T-helper 9 cell (primary cell): ENCODE data around the gene CLMN.
"Not testable (repeated sequence)": the region's sequence is repeated elsewhere in the genome, so short reads cannot be mapped to it uniquely, and the experiment has no call there.

ENCODE experiments used
- DNase-seq: peaks from one replicate; pipeline ENCODE4 v3.0.0-alpha.2; 2020

The CLMN gene

DNA sequence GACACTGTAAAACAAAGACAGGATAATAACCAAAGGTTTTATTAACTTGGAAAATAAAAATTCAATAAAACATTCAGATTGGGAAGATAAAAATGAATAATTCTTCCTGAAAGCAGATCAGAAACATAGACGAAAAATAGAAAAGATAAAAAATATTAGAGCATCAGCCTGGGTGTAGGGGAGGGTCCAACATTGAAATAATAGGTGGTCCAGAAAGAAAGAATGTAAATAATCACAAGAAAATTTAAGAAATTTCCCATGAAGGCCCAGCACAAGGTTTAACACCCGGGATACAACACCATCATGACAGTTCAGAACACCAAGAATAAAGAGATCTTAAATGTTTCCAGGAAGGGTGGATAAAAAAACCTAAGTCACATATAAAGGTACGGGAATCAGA is 131.3 kb downstream of the CLMN start:
- DNase-seq, result no peak

- no peak for DNase-seq
Observed at GRCh38 chr14:95185767-95186392, 133.8 kb downstream of the CLMN start.

- DNase-seq, result no peak
Observed at GRCh38 chr14:95185033-95185766, 134.5 kb downstream of the CLMN start.

- no peak for DNase-seq
Observed at GRCh38 chr14:95184413-95184790, 135.3 kb downstream of the CLMN start.

DNA sequence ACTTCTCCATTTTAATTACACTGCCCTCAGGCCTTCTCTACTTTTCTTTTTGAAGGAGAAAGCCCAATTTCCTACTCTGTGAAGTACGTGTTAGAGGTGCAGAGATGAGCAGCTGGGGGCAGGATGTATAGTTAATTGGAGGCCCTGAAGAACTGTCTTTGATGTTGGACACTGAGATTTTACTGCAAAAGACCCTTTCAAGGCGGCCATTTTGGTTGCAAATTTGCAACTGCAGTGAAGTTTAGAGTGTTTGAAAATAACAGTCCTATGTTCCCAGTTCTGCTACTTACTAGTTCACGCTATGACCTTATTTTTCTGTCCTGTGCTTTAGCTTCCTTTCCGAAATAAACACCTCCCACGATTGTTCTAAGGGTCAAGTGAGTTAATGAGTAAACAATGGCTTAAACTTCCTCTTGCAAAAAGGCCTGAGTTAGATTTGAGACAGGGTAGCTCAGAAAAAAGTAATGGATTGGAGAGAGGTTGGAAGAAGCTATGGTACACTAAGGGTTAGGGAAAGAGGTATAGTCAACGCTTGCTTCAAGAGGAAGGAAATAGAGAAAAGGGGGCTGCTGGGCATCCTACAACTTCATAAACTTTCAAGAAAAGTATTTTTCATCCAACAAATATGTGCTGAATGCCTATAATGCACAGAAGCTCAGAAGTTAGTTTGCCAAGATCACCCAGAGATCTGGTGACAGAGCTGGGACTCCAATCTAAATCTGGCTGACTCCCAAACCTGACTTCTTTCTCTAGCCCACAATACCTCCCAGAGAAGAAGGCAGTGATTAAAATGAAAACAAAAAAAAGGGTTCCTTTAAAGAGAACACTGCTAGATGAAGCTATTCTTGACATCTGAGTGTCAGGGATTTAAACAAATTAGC is 135.9 kb downstream of the CLMN start:
- no peak for DNase-seq

DNA sequence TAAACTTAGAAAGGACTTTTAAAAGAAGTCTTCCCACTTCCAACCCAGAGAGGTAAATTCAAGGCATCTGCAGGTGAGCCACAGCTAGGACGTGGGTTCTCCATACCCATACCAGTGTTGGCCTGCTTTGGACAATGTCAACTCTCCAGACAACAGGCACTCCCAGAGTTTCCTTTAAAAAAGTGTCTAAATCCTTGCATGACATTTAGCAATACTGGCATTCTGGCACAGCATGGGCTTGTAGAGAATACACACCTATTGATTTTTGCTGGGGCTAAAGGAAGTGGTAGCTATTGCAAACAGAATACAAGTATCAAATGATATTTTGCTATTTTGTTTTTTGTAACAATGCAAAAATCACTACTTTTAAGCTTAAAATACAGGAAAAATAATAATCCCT is 136.6 kb downstream of the CLMN start:
- DNase-seq, result no peak

GRCh38 chr14:95182379-95182778 is 137.3 kb downstream of the CLMN start:
- no peak for DNase-seq

- no peak for DNase-seq
Observed at GRCh38 chr14:95180966-95181741, 138.6 kb downstream of the CLMN start.

GRCh38 chr14:95175670-95176069 is 144.0 kb downstream of the CLMN start:
- DNase-seq, result not testable (repeated sequence)

DNA sequence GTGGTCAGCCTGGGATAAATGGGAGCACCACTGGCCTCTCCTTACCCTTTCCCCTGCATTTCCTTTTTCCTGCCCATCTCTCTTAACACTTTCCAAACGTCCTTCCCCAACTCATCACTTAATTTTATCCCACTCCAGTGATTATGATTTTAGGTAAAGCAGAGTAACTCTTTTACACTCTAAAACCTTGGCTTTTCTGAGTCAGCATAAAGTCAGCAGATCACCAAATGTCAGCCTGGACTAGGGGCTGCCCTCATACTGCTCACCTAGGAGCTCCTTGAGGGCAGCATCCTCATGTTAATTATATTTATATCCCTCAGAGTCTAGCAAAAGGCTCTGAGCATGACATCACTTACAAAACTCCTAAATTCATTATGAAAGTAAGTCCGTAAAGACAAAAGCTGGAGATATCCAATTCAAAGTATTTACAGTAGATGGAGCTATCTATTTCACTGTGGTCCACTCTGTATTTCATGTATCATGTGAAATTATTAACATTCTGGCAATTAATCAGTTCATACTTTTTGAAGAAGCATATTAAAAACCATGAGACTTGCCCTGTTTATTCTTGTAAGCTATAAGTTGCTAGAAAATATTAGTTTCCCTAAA is 145.4 kb downstream of the CLMN start:
- DNase-seq, result no peak

DNA sequence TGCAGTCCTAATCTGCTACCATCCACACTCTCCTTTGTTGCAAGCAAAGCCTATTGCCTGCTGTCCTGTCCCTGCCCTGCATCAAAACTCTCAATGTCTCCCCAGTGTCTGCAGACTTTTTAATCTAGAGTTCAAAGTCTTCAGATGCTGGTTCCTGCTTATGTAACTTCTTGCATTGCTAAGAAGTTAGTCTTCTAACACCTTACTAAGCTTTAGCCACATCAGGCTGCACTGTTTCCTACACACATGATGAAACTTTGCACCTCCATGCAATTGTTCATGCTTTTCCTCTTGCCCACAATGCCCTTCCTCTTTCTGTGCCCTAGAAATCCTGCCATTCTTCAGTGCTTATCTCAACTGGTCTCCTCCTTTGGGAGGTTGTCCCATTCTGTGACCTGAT is 146.2 kb downstream of the CLMN start:
- no peak for DNase-seq

DNA sequence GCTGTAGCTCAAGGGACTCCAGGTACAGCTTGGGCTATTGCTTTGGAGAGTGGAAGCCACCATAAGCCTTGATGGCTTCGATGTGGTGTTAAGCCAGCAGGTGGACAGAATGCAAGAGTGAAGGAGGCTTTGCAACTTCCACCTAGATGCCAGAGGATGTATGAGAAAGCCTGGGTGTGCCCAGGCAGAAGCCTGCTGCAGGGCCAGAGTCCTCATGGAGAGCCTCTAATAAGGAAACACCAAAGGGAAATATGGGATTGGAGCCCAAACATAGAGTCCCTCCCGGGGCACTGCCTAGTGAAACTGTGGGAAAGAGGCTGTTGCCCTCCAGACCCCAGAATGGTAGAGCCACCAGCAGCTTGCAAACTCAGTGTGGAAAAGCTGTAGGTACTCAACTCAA is 152.5 kb downstream of the CLMN start:
- DNase-seq, result no peak

- no peak for DNase-seq
Observed at GRCh38 chr14:95165517-95165916, 154.2 kb downstream of the CLMN start.

DNA sequence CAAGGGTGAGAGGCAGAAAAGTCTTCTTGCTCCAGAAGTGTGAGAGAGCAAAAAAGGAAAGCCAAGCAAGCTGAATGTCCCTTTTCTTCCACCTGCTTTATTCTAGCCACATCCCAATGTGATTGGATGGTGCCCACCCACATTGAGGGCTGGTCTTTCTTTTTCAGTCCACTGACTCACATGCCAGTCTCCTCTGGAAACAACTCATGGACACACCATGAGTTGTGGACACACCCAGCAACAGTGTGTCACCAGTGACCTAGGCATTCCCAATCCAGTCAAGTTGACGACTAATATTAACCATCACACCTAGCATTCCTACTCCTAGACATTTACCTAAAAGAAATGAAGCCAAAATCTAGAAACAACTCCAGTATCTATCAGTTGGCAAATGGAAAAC is 155.2 kb downstream of the CLMN start:
- no peak for DNase-seq

GRCh38 chr14:95163666-95164065 is 156.0 kb downstream of the CLMN start:
- DNase-seq, result no peak

GRCh38 chr14:95163132-95163531 is 156.6 kb downstream of the CLMN start:
- DNase-seq, result no peak

GRCh38 chr14:95162641-95163040 is 157.1 kb downstream of the CLMN start:
- no peak for DNase-seq

GRCh38 chr14:95157327-95158189 is 162.2 kb downstream of the CLMN start, which contains the start of gene DICER1:
TSS of gene DICER1 (minus strand) at chr14:95157529. CDS start at chr14:95133458, 24,071 bp downstream.
- DNase-seq, result peak; percentile 93

DNA sequence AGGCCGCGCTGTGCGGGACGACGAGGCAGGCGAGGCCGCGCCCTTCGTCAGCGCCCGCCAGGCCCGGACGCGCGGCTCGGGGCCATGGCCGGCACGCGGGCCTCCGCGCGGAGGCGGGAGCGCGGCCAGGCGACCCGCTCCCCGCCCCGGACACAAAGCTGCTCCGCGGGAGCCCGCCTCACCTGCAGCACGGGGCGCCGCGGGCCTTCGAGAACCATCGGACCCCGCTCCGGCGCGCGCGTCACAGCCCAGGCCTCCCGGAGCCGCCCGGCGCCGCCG is 162.7 kb downstream of the CLMN start:
- no peak for DNase-seq

DNA sequence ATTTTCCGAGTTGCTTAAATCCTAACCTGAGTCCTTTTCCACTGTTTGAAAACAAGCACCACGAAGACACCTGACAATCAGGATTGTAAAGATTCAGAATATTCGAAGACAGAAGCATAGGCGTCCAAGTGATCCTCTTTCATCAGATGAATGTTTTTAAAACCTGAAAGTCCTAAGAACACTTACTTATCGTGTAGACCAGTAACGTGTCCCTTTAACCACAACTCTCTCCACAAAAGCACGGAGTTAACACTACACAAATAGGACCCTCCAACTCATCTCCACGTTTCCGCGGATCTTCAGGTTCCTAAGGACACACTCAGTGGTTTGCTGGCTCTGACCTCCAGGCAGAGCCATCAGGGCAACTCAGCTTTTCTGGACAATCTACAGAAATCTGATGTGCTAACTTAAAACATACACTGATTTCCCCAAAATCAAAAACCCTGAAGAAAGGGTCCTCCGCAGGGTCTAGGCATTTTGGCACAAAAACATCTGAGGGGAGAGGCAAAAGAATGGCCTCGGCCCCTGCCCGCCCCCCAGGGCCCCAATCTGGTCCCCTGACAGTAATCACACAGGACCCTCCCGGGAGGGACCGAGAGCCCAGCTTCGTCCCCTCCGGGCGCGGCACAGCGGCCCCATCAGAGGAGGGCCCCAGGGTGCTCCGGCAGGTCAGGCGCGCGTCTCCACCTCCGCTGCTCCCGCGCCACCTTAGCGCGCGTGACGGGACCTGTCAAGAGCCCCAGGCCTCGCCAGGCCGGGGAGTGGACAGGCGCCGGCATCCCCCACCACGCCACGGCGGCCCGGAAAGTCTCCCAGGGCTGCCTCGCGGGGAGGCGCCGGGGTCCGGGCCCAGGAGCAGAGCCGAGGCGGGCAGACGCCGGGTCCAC is 163.3 kb downstream of the CLMN start:
- DNase-seq, result peak; percentile 16

DNA sequence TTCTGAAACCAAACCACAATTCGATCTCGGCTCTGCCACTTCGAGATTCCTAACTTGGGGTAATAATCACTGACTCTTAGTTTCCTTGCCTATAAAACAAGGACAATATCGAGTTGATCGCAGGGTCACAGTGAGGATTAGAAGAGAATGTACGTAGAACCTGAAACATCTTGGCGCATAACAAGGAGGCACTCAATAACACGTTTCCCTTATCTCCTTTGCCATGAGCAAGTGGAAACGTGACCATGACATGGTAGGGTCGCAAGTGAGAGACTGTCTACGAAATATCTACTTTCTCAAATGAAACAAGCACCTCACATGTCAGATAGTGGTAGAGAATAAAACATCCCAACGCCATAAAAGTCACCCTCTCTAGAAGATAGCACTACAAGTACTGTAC is 164.7 kb downstream of the CLMN start:
- no peak for DNase-seq
